Right atrium auricular region (tissue), 2 donors: Measurements from ENCODE around the gene MRE11. TPM values are rescaled to one million over a fixed set of nuclear protein-coding genes. Genes with fewer than 3 reads are reported as not detected.

Experiments
- DNase-seq: peaks from one replicate; pipeline ENCODE4 v3.0.0-alpha.2; 2019; ENCODE audit warnings: low spot score
- H3K27ac ChIP-seq, 2 donors: fragments of 200-600 bp; sonication (generic); 1 replicate in 1 of 2; 2 replicates in 1 of 2; pipeline ENCODE4 v1.5.1; 2016 to 2019
- H3K27me3 ChIP-seq, 2 donors: fragments of 200-600 bp; sonication (generic); one replicate each; pipeline versions ENCODE4 v1.5.1 to v1.6.0; 2017 to 2019
- H3K36me3 ChIP-seq: fragments of 200-600 bp; sonication (generic); one replicate; pipeline ENCODE4 v1.5.1; 2016
- H3K4me1 ChIP-seq, 2 donors: fragments of 200-600 bp; sonication (generic); one replicate each; pipeline versions ENCODE4 v1.5.1 to v1.6.0; 2017 to 2019
- H3K4me3 ChIP-seq, 2 donors: fragments of 200-600 bp; sonication (generic); 1 replicate in 1 of 2; 2 replicates in 1 of 2; pipeline ENCODE4 v1.5.1; 2017 to 2019; ENCODE audit warnings: mild to moderate bottlenecking in 1 of 2, moderate library complexity in 1 of 2
- H3K9me3 ChIP-seq, 2 donors: fragments of 200-600 bp; sonication (generic); one replicate each; pipeline ENCODE4 v1.5.1; 2019
- total RNA-seq, 2 donors: library from RNA; depleted of rRNA; stranded (reverse); fragments of >200 nt; gene quantifications; one replicate each; pipeline ENCODE4 v1.1.0, GENCODE V29; 2016
- TF ChIP-seq, protein P1 (sequence below), 2 donors: fragments of 200-600 bp; sonication (generic); IDR thresholded peaks; one replicate each; pipeline ENCODE4 v1.5.1; 2019; ENCODE audit warnings: antibody characterized with exemption in 2 of 2

MRE11 gene
- 1 to 10 TPM; 5.8 to 6.0 TPM for total RNA-seq

DNA sequence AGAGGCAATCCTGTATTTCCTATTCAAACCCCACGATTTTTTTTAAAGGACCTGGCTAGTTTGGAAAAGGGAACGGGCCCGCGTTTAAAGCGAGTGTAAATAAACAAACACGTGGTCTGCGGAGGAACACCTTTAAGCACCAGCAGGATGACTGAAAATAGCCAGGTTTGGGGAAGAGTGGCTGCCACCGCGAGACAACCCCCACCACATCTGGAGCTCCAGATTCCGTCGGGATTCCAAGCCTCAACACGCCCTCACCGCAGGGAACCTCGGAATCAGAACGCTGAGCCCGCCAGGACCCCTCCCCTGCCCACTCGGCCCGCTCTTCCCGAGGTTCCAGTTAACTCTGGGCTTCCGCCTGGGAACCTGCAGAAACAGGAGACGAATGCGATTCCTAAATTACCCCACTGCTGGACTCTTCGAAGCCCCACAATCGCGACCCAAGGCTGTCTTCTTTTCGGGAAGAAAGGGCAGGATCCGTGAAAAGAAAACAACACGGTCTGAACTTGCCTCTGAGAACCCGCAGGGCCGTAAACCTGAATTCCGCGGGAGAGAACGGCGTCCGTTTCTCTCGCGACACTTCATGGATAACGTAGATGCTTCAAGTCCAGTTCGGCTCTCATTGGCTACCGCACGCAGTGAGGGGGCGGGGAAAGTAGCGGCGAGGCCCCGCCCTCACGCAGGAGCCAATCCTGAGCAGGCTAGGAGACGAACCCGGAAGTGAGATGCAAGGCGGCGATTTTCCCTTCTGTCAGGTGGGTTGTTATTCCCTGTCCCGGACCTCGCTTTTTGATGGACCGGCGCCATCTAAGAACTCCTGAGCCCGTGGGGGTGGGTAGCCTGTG lies at the start of gene MRE11, which contains the start of gene ANKRD49:
TSS of gene MRE11 (minus strand) at position 564 of the 845 bp plus-strand sequence. CDS start 1,043 bp downstream, outside the sequence.
TSS of gene ANKRD49 (plus strand) at position 704 of the 845 bp plus-strand sequence. CDS start 2,710 bp downstream, outside the sequence.
- Histone ChIP-seq H3K4me1 (peaks cover 0 to 17% of the 10 kb centered on the region in 2 donors), H3K27me3 (no peaks in the 10 kb centered on the region), H3K4me3 (peak within 1 kb of the TSS; percentile 77), H3K27ac (peak within 1 kb of the TSS; percentile 68 to 81), H3K36me3 (peaks cover 27% of the 10 kb centered on the region), H3K9me3 (no peaks in the 10 kb centered on the region)
- TF ChIP-seq, protein P1, sequence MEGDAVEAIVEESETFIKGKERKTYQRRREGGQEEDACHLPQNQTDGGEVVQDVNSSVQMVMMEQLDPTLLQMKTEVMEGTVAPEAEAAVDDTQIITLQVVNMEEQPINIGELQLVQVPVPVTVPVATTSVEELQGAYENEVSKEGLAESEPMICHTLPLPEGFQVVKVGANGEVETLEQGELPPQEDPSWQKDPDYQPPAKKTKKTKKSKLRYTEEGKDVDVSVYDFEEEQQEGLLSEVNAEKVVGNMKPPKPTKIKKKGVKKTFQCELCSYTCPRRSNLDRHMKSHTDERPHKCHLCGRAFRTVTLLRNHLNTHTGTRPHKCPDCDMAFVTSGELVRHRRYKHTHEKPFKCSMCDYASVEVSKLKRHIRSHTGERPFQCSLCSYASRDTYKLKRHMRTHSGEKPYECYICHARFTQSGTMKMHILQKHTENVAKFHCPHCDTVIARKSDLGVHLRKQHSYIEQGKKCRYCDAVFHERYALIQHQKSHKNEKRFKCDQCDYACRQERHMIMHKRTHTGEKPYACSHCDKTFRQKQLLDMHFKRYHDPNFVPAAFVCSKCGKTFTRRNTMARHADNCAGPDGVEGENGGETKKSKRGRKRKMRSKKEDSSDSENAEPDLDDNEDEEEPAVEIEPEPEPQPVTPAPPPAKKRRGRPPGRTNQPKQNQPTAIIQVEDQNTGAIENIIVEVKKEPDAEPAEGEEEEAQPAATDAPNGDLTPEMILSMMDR (IDR thresholded peaks at IDR 0.05) = no peak
- DNase-seq = peak; percentile 99

DNA sequence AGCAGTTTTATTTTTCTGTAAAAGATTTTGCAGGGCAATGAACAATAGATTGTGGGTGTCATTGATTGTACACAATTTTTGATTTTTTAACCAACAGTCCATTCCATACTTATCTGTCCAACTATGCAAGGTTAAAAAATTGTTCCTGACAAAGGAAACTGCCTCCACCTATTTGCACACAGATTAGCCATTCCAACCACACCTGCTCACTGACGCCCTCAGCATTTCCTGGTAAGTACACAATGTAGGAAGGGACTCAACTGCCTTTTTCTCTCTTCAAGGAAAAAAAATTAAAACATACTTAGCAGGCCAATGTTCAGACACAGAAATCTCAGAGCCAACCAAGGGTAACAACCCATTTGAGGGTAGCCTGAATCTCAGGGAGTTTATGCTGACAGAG lies 45.8 kb upstream of the MRE11 start:
- H3K27me3 ChIP-seq = no peaks in the 10 kb centered on the region
- H3K9me3 ChIP-seq = no peaks in the 10 kb centered on the region
- TF ChIP-seq, protein P1 (IDR thresholded peaks at IDR 0.05) = no peak
- H3K36me3 ChIP-seq = no peaks in the 10 kb centered on the region
- peaks cover 0 to 9% of the 10 kb centered on the region in 2 donors for H3K4me1 ChIP-seq
- H3K4me3 ChIP-seq = no peak overlapping the region
- DNase-seq = no peak
- H3K27ac ChIP-seq = no peak overlapping the region

DNA sequence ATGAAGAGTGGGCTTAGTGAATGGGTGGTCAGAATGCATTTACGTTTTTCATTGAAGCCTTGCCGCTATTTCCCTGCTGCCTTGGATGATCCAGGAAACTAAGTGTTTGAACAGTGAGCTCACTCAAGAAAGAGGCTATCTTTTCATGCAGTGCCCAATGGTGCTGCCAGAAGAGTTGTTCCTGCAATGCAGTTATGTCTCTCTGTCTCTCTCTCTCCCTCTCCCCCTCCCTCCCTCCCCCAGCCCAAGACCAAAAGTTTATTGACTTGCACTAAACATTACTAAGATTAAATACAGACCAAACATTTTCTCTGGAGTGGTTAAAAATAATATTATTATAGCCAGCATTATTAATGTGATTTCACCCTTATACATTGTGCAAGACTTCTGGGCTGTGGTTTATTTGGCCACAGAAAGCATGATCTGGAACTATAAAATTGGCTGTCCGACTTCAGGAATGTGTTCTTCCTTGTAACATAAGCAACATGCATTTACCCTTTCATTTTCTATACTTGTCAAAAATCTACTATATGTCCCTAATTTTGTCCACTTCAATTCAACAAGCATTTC lies 43.5 kb upstream of the MRE11 start:
- H3K4me3 ChIP-seq = no peak overlapping the region
- no peak for DNase-seq
- H3K4me1 ChIP-seq = peaks cover 0 to 7% of the 10 kb centered on the region in 2 donors
- TF ChIP-seq, protein P1 (IDR thresholded peaks at IDR 0.05) = no peak
- no peaks in the 10 kb centered on the region for H3K36me3 ChIP-seq
- no peaks in the 10 kb centered on the region for H3K27me3 ChIP-seq
- H3K9me3 ChIP-seq = no peaks in the 10 kb centered on the region
- peak overlapping the region in 1 of 2 donors; percentile 19 for H3K27ac ChIP-seq

DNA sequence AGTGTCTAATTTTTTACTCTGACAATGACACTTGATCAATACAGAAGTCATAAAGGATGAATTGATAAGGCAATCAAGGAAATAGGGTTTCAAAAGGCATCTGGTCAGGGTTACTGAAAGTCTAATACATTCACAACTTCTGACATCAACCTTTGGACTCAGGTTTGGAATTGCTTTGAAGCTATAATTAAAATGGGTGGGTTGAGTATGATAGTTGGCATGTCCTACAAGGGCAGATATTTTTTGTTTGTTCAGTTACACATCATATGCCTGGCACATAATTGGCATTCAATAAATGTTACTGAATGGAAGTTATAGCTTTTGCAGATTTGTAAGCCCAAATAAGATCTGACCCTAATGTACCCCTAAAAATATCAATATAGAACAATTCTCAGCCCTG lies 42.7 kb upstream of the MRE11 start:
- H3K27me3 ChIP-seq = no peaks in the 10 kb centered on the region
- H3K36me3 ChIP-seq = no peaks in the 10 kb centered on the region
- DNase-seq = no peak
- H3K4me1 ChIP-seq = peaks cover 0 to 7% of the 10 kb centered on the region in 2 donors
- TF ChIP-seq, protein P1 (IDR thresholded peaks at IDR 0.05) = no peak
- no peak overlapping the region for H3K4me3 ChIP-seq
- peak overlapping the region in 1 of 2 donors; percentile 19 for H3K27ac ChIP-seq
- H3K9me3 ChIP-seq = no peaks in the 10 kb centered on the region

DNA sequence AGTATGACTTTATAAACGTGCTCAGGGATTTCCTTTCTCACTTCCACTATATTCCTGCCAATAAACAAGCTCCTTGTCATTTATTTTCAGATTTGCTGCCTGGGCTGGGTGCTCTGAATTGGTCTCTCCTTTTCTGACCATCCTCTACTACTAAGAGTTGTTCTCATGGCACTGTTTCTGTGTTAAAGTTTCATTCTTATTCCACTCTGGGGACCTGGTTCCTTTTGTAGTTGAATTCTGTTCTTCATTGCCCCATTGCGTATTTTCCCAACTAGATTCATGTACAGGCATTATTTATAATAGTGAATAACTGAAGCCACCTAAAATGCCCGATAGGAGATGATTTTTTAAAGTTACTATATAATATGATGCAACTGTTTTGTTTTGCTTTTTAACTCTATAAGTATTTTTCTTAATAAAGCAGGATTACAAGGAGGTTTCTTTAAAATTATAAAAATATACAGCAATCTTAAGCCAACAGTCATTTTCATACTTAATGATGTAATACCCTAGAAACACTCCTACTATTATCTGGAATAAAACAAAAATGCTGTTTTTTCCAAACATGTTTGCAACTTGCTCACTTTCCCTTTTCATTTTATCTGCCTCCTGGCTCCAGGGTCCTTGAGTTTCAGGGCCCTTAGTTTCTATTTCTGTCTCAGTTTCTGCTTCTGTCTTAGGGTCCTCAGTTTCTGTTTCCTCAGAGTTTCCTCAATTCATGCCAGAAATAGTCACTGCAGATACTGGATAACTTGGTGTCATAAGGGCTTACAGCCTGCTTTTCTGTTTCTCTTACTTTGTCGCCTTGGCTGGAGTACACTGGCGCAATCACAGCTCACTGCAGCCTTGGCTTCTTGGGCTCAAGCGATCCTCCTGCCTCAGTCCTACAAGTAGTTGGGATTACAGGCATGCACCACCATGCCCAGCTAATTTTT lies 40.3 kb upstream of the MRE11 start:
- peaks cover 0 to 7% of the 10 kb centered on the region in 2 donors for H3K4me1 ChIP-seq
- H3K9me3 ChIP-seq = no peaks in the 10 kb centered on the region
- no peaks in the 10 kb centered on the region for H3K27me3 ChIP-seq
- no peaks in the 10 kb centered on the region for H3K36me3 ChIP-seq
- H3K4me3 ChIP-seq = no peak overlapping the region
- DNase-seq = peak; percentile 77
- TF ChIP-seq, protein P1 (IDR thresholded peaks at IDR 0.05) = no peak
- H3K27ac ChIP-seq = peak overlapping the region; percentile 47 to 76
